K562 (cell line): ENCODE results near the gene NRG2. TPM values are rescaled to one million over a fixed set of nuclear protein-coding genes. Genes with fewer than 3 reads are reported as not detected.

ENCODE experiments used
- RAD21 ChIP-seq, 2 experiments: fragments of 250-450 bp in 1 of 2; fragments of 450-650 bp in 1 of 2; sonication (Bioruptor Pico) in 1 of 2; formaldehyde crosslinking in 1 of 2; IDR thresholded peaks in 1 of 2; conservative IDR thresholded peaks in 1 of 2; 2 replicates each; pipeline versions ENCODE4 v1.4.0 to v1.8.0; 2020 to 2022; ENCODE audit warnings: mild to moderate bottlenecking in 2 of 2, moderate library complexity in 1 of 2
- polyA plus RNA-seq, 8 experiments: library from polyadenylated mRNA; depleted of rRNA in 4 of 8; stranded (reverse) in 5 of 8; unstranded in 3 of 8; fragments of >200 nt; fragmentation: Nextera tagmentation in 2 of 8; fragmentation: Illumina TruSeq in 1 of 8; extraction: Ambion mirVana in 2 of 8; extraction: Trizol in 1 of 8; gene quantifications; 2 replicates each; pipeline versions ENCODE4 v1.2.1 to v1.2.3, GENCODE V29; 2011 to 2014; ENCODE audit warnings: inconsistent platforms in 1 of 8, missing spikeins in 1 of 8
- total RNA-seq, 7 experiments: library from RNA; depleted of rRNA in 6 of 7; stranded (reverse); fragments of >200 nt in 6 of 7; fragmentation: Illumina TruSeq in 2 of 7; extraction: Trizol in 2 of 7; gene quantifications; 2 replicates each; pipeline versions ENCODE4 v1.2.1 to v1.2.3, GENCODE V29; 2011 to 2021; ENCODE audit warnings: low replicate concordance in 1 of 7
- TF ChIP-seq, protein P1 (sequence below): sonication (generic); formaldehyde crosslinking; IDR thresholded peaks from 2 replicates; pipeline ENCODE4 v1.8.0; 2022; ENCODE audit warnings: missing genetic modification reagents, mild to moderate bottlenecking, borderline replicate concordance
- TF ChIP-seq, protein P2 (sequence below): fragments of 450-650 bp; conservative IDR thresholded peaks from 2 replicates; pipeline ENCODE4 v1.6.1; 2016; ENCODE audit warnings: missing genetic modification characterization, low read depth, mild to moderate bottlenecking, missing compliant biosample characterization, moderate library complexity
- TF ChIP-seq, protein P3 (sequence below): fragments of 450-650 bp; IDR thresholded peaks from 2 replicates; pipeline ENCODE4 v1.6.1; 2016; ENCODE audit warnings: mild to moderate bottlenecking, moderate library complexity

Gene NRG2
- total and polyA plus RNA-seq, 9 of the 15 experiments (the other 6 are each of a cell fraction or from before 2014, with no cell fraction given) = not detected

DNA sequence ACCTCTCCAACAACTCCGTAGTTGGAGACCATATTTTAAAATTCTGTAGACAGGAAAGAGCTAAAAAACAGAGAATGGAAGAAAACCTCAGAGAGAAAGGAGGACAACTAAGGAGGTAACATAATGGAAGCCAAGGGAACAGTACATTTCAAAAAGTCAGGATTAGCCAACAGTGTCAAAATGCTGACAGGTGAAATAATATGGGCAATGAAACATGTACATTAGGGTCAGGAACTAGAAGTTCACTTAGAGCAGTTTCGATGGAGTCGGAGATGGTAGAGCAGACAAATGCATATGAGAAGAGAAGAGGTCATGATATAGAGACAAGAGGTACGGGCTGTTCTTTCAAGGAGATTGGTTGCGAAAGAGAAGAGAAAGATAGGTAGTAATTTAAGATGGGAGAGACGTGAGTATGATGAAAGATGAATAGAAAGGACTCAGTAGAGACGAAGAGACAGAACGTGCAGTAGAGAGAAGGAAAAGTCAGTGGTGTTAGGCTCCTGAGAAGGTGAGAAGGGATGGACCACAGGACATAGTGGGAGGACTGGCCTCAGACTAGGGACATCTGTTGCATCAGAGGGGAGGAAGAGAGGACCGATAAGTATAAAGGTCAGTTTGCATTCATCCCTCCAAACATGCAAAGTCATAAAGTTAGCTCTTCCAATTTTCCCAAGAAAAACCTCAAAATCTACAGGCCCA, 25.6 kb downstream of the NRG2 start (continued):
- no peak for TF ChIP-seq RAD21 (CRISPR knock-in tag; conservative IDR thresholded peaks at IDR 0.05 in 1 of 2, IDR thresholded peaks at IDR 0.05 in 1 of 2)
- TF ChIP-seq, protein P1, sequence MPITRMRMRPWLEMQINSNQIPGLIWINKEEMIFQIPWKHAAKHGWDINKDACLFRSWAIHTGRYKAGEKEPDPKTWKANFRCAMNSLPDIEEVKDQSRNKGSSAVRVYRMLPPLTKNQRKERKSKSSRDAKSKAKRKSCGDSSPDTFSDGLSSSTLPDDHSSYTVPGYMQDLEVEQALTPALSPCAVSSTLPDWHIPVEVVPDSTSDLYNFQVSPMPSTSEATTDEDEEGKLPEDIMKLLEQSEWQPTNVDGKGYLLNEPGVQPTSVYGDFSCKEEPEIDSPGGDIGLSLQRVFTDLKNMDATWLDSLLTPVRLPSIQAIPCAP = no peak
- TF ChIP-seq, protein P2, sequence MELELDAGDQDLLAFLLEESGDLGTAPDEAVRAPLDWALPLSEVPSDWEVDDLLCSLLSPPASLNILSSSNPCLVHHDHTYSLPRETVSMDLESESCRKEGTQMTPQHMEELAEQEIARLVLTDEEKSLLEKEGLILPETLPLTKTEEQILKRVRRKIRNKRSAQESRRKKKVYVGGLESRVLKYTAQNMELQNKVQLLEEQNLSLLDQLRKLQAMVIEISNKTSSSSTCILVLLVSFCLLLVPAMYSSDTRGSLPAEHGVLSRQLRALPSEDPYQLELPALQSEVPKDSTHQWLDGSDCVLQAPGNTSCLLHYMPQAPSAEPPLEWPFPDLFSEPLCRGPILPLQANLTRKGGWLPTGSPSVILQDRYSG (tag) = no peak
- TF ChIP-seq, protein P3, sequence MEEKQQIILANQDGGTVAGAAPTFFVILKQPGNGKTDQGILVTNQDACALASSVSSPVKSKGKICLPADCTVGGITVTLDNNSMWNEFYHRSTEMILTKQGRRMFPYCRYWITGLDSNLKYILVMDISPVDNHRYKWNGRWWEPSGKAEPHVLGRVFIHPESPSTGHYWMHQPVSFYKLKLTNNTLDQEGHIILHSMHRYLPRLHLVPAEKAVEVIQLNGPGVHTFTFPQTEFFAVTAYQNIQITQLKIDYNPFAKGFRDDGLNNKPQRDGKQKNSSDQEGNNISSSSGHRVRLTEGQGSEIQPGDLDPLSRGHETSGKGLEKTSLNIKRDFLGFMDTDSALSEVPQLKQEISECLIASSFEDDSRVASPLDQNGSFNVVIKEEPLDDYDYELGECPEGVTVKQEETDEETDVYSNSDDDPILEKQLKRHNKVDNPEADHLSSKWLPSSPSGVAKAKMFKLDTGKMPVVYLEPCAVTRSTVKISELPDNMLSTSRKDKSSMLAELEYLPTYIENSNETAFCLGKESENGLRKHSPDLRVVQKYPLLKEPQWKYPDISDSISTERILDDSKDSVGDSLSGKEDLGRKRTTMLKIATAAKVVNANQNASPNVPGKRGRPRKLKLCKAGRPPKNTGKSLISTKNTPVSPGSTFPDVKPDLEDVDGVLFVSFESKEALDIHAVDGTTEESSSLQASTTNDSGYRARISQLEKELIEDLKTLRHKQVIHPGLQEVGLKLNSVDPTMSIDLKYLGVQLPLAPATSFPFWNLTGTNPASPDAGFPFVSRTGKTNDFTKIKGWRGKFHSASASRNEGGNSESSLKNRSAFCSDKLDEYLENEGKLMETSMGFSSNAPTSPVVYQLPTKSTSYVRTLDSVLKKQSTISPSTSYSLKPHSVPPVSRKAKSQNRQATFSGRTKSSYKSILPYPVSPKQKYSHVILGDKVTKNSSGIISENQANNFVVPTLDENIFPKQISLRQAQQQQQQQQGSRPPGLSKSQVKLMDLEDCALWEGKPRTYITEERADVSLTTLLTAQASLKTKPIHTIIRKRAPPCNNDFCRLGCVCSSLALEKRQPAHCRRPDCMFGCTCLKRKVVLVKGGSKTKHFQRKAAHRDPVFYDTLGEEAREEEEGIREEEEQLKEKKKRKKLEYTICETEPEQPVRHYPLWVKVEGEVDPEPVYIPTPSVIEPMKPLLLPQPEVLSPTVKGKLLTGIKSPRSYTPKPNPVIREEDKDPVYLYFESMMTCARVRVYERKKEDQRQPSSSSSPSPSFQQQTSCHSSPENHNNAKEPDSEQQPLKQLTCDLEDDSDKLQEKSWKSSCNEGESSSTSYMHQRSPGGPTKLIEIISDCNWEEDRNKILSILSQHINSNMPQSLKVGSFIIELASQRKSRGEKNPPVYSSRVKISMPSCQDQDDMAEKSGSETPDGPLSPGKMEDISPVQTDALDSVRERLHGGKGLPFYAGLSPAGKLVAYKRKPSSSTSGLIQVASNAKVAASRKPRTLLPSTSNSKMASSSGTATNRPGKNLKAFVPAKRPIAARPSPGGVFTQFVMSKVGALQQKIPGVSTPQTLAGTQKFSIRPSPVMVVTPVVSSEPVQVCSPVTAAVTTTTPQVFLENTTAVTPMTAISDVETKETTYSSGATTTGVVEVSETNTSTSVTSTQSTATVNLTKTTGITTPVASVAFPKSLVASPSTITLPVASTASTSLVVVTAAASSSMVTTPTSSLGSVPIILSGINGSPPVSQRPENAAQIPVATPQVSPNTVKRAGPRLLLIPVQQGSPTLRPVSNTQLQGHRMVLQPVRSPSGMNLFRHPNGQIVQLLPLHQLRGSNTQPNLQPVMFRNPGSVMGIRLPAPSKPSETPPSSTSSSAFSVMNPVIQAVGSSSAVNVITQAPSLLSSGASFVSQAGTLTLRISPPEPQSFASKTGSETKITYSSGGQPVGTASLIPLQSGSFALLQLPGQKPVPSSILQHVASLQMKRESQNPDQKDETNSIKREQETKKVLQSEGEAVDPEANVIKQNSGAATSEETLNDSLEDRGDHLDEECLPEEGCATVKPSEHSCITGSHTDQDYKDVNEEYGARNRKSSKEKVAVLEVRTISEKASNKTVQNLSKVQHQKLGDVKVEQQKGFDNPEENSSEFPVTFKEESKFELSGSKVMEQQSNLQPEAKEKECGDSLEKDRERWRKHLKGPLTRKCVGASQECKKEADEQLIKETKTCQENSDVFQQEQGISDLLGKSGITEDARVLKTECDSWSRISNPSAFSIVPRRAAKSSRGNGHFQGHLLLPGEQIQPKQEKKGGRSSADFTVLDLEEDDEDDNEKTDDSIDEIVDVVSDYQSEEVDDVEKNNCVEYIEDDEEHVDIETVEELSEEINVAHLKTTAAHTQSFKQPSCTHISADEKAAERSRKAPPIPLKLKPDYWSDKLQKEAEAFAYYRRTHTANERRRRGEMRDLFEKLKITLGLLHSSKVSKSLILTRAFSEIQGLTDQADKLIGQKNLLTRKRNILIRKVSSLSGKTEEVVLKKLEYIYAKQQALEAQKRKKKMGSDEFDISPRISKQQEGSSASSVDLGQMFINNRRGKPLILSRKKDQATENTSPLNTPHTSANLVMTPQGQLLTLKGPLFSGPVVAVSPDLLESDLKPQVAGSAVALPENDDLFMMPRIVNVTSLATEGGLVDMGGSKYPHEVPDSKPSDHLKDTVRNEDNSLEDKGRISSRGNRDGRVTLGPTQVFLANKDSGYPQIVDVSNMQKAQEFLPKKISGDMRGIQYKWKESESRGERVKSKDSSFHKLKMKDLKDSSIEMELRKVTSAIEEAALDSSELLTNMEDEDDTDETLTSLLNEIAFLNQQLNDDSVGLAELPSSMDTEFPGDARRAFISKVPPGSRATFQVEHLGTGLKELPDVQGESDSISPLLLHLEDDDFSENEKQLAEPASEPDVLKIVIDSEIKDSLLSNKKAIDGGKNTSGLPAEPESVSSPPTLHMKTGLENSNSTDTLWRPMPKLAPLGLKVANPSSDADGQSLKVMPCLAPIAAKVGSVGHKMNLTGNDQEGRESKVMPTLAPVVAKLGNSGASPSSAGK = no peak
